ENCODE measurements around the gene FHAD1.

Gene FHAD1

DNA sequence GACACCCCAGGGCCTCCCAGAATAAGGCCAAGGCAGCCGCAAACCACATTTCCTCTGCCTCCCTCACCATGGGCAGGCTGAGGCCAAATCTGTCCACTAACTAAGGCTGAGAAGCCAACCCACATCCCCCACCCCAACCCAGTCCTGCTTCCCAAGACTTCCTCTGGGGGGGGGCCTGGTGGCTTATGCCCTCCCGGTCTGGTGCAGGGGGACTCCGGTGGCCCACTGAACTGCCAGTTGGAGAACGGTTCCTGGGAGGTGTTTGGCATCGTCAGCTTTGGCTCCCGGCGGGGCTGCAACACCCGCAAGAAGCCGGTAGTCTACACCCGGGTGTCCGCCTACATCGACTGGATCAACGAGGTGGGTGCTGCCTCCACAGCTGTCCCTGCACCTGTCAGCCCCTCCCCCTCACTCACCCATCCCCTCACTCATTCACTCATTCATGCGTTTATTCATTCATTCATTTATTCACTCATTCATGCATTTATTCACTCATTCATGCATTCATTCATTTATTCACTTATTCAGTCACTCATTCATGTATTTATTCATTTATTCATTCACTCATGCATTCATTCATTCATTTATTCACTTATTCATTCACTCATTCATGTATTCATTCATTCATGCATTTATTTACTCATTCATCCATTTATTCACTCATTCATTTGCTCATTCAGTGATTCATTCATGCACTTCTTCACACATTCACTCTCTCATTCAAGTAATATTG is 198.5 kb downstream of the FHAD1 start:
- Mint-ChIP-seq H3K4me3 (no peak overlapping the region), H3K27me3 (ENCODE audit: low read depth, poor library complexity) (peaks cover 16% of the 10 kb centered on the region), H3K27ac (no peak overlapping the region), H3K4me1 (peaks cover 17% of the 10 kb centered on the region), H3K9me3 (peaks cover 8% of the 10 kb centered on the region), H3K36me3 (ENCODE audit: low read depth) (no peaks in the 10 kb centered on the region)
- no peak for DNase-seq
- TF ChIP-seq, protein P1, sequence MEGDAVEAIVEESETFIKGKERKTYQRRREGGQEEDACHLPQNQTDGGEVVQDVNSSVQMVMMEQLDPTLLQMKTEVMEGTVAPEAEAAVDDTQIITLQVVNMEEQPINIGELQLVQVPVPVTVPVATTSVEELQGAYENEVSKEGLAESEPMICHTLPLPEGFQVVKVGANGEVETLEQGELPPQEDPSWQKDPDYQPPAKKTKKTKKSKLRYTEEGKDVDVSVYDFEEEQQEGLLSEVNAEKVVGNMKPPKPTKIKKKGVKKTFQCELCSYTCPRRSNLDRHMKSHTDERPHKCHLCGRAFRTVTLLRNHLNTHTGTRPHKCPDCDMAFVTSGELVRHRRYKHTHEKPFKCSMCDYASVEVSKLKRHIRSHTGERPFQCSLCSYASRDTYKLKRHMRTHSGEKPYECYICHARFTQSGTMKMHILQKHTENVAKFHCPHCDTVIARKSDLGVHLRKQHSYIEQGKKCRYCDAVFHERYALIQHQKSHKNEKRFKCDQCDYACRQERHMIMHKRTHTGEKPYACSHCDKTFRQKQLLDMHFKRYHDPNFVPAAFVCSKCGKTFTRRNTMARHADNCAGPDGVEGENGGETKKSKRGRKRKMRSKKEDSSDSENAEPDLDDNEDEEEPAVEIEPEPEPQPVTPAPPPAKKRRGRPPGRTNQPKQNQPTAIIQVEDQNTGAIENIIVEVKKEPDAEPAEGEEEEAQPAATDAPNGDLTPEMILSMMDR (IDR thresholded peaks at IDR 0.05) = no peak

DNA sequence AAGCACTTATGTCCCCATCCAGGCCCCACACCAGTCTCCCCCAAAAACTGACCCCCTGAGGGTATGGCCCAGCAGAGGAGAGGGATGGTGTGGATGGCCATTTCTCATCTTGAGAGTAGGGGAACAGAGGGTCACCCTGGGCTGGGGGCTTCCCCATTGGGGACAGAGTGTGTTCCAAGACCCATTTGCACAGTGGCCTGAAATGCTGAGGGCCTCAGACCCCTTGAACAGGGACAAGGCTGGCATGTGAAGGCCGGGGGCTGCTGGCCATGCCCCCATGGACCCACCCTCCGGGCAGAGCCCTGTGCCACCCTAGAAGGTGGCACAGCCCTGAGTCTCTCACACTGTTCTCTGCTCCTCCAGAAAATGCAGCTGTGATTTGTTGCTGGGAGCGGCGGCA is 199.2 kb downstream of the FHAD1 start:
- Mint-ChIP-seq H3K27ac (no peak overlapping the region), H3K4me1 (peaks cover 17% of the 10 kb centered on the region), H3K4me3 (no peak overlapping the region), H3K27me3 (ENCODE audit: low read depth, poor library complexity) (peaks cover 12% of the 10 kb centered on the region), H3K9me3 (peaks cover 13% of the 10 kb centered on the region), H3K36me3 (ENCODE audit: low read depth) (peaks cover 4% of the 10 kb centered on the region)
- DNase-seq = no peak
- TF ChIP-seq, protein P1 (IDR thresholded peaks at IDR 0.05) = no peak
